Measurements from ENCODE around the gene HAPSTR1. TPM values are rescaled to one million over a fixed set of nuclear protein-coding genes. Genes with fewer than 3 reads are reported as not detected.

Gene HAPSTR1
- total and polyA plus RNA-seq, 2 of the 13 experiments (the other 11 are each of a cell fraction or from before 2014, with no cell fraction given), result 25.2 to 83.2 TPM

DNA sequence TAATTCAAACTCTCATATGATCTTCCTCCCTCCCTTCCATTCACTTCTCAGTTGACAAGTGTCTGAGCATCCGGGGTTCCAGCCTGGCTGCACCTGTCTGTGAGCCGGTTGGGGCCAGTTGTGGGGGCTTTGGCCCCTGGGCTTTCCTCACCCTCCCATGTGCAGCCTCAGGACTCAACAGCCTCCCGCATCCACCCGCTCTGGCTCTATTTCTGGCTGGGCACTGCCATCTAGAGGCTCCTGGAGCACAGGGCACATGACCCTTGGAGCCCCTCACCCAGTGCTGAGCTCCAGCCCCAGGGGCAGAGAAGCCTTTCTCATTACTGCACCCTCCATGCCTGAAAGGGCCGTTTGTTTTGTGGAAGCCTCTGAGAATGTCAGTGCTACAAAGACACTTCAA is 43.3 kb downstream of the HAPSTR1 start (continued):
- TF ChIP-seq FOXJ3 (CRISPR knock-in tag; IDR thresholded peaks at IDR 0.05; ENCODE audit: borderline replicate concordance), result no peak
- no peak for TF ChIP-seq HES4 (CRISPR knock-in tag; IDR thresholded peaks at IDR 0.05; ENCODE audit: borderline replicate concordance)
- TF ChIP-seq NFRKB (IDR thresholded peaks at IDR 0.05), result no peak
- TF ChIP-seq, protein P1, sequence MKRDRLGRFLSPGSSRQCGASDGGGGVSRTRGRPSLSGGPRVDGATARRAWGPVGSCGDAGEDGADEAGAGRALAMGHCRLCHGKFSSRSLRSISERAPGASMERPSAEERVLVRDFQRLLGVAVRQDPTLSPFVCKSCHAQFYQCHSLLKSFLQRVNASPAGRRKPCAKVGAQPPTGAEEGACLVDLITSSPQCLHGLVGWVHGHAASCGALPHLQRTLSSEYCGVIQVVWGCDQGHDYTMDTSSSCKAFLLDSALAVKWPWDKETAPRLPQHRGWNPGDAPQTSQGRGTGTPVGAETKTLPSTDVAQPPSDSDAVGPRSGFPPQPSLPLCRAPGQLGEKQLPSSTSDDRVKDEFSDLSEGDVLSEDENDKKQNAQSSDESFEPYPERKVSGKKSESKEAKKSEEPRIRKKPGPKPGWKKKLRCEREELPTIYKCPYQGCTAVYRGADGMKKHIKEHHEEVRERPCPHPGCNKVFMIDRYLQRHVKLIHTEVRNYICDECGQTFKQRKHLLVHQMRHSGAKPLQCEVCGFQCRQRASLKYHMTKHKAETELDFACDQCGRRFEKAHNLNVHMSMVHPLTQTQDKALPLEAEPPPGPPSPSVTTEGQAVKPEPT (CRISPR knock-in tag; IDR thresholded peaks at IDR 0.05; ENCODE audit: low read depth), result no peak
- no peak for TF ChIP-seq TEAD2 (CRISPR knock-in tag; IDR thresholded peaks at IDR 0.05)
- 0 out of 2 replicates have a peak, but pooled peaks have one; percentile 8 for TF ChIP-seq NCOA2 (CRISPR knock-in tag; IDR thresholded peaks at IDR 0.05)
- 0 out of 2 replicates have a peak, but pooled peaks have one; percentile 51 for TF ChIP-seq MYNN (CRISPR knock-in tag; IDR thresholded peaks at IDR 0.05; ENCODE audit: low read depth)
- TF ChIP-seq ZNF280D (CRISPR knock-in tag; IDR thresholded peaks at IDR 0.05), result peak; percentile 20; the same call in 1 of the 2 replicates
- TF ChIP-seq ZNF337 (CRISPR knock-in tag; IDR thresholded peaks at IDR 0.05; ENCODE audit: borderline replicate concordance, low read depth), result 0 out of 2 replicates have a peak, but pooled peaks have one; percentile 46
- no peak for TF ChIP-seq ZNF775 (CRISPR knock-in tag; IDR thresholded peaks at IDR 0.05; ENCODE audit: borderline replicate concordance)
- TF ChIP-seq, protein P2, sequence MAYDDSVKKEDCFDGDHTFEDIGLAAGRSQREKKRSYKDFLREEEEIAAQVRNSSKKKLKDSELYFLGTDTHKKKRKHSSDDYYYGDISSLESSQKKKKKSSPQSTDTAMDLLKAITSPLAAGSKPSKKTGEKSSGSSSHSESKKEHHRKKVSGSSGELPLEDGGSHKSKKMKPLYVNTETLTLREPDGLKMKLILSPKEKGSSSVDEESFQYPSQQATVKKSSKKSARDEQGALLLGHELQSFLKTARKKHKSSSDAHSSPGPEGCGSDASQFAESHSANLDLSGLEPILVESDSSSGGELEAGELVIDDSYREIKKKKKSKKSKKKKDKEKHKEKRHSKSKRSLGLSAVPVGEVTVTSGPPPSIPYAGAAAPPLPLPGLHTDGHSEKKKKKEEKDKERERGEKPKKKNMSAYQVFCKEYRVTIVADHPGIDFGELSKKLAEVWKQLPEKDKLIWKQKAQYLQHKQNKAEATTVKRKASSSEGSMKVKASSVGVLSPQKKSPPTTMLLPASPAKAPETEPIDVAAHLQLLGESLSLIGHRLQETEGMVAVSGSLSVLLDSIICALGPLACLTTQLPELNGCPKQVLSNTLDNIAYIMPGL (CRISPR knock-in tag; IDR thresholded peaks at IDR 0.05; ENCODE audit: borderline replicate concordance in 1 of 2, low read depth in 1 of 2), result 0 out of 4 replicates have a peak, but pooled peaks of 1 of the 2 experiments have one; percentile 48
- no peak for TF ChIP-seq ZNF607 (CRISPR knock-in tag; IDR thresholded peaks at IDR 0.05; ENCODE audit: borderline replicate concordance)
- TF ChIP-seq ZNF549 (CRISPR knock-in tag; IDR thresholded peaks at IDR 0.05), result no peak
- TF ChIP-seq SMC3 (IDR thresholded peaks at IDR 0.05; ENCODE audit: low read length), result peak; percentile 72
- TF ChIP-seq GATAD1 (CRISPR knock-in tag; IDR thresholded peaks at IDR 0.05), result peak; percentile 34; the same call in 1 of the 2 replicates
- 0 out of 2 replicates have a peak, but pooled peaks have one; percentile 73 for TF ChIP-seq ZNF225 (CRISPR knock-in tag; IDR thresholded peaks at IDR 0.05)
- no peak for TF ChIP-seq ZNF766 (CRISPR knock-in tag; IDR thresholded peaks at IDR 0.05; ENCODE audit: borderline replicate concordance)
- peak; percentile 68 for TF ChIP-seq THAP11 (CRISPR knock-in tag; IDR thresholded peaks at IDR 0.05)
- no peak for TF ChIP-seq ZNF563 (CRISPR knock-in tag; IDR thresholded peaks at IDR 0.05)
- TF ChIP-seq ZBTB33 (CRISPR knock-in tag; IDR thresholded peaks at IDR 0.05), result peak; percentile 66; the same call in 1 of the 2 replicates
- TF ChIP-seq ZNF570 (CRISPR knock-in tag; IDR thresholded peaks at IDR 0.05; ENCODE audit: borderline replicate concordance), result no peak
- no peak for TF ChIP-seq SIN3B (IDR thresholded peaks at IDR 0.05; ENCODE audit: low read length)
